Keratinocyte (primary cell): ENCODE measurements around the gene FRS3.

Experiments used
- CTCF ChIP-seq, 3 experiments: IDR thresholded peaks in 1 of 3; conservative IDR thresholded peaks in 1 of 3; optimal IDR thresholded peaks in 1 of 3; 2 replicates in 2 of 3; 3 replicates in 1 of 3; pipeline versions ENCODE3 to v1.5.1; 2011; ENCODE audit warnings: low read length in 3 of 3, mild to moderate bottlenecking in 3 of 3, moderate library complexity in 2 of 3, control low read depth in 1 of 3, inconsistent platforms in 1 of 3; ENCODE audit not compliant: insufficient read depth in 2 of 3; ENCODE audit errors: extremely low read depth in 1 of 3
- EZH2 ChIP-seq: IDR thresholded peaks from one replicate; pipeline ENCODE4 v1.6.1; 2012; ENCODE audit warnings: inconsistent platforms, mild to moderate bottlenecking, low read length, moderate library complexity

GRCh38 chr6:41757931-41758640 is 21.6 kb downstream of the FRS3 start:
- TF ChIP-seq CTCF (optimal IDR thresholded peaks at IDR 0.05 in 1 of 3, IDR thresholded peaks at IDR 0.05 in 1 of 3, conservative IDR thresholded peaks at IDR 0.05 in 1 of 3; ENCODE audit: extremely low read depth in 1 of 3, insufficient read depth in 2 of 3, low read length in 3 of 3) (no peak), EZH2 (no peak)
